ENCODE measurements around the gene FILIP1L.

FILIP1L gene

GRCh38 chr3:99911433-99911832 lies 202.9 kb downstream of the FILIP1L start:
- DNase-seq: no peak

GRCh38 chr3:99910752-99911290 lies 203.5 kb downstream of the FILIP1L start:
- DNase-seq: no peak

- no peak for DNase-seq
These were observed 204.4 kb downstream of the FILIP1L start for GRCh38 chr3:99909714-99910495.

GRCh38 chr3:99907959-99908544 lies 206.2 kb downstream of the FILIP1L start:
- no peak for DNase-seq

GRCh38 chr3:99903869-99904268 lies 210.4 kb downstream of the FILIP1L start:
- DNase-seq: no peak

GRCh38 chr3:99902091-99902490 lies 212.2 kb downstream of the FILIP1L start:
- no peak for DNase-seq

- no peak for DNase-seq
These were observed 212.9 kb downstream of the FILIP1L start for GRCh38 chr3:99901200-99901926.

- no peak for DNase-seq
These were observed 214.1 kb downstream of the FILIP1L start for GRCh38 chr3:99900248-99900647.

- no peak for DNase-seq
These were observed 214.7 kb downstream of the FILIP1L start for GRCh38 chr3:99899603-99900002.

GRCh38 chr3:99896482-99896881 lies 217.8 kb downstream of the FILIP1L start:
- no peak for DNase-seq

- DNase-seq: no peak
These were observed 218.4 kb downstream of the FILIP1L start for GRCh38 chr3:99895703-99896441.

GRCh38 chr3:99895131-99895696 lies 219.1 kb downstream of the FILIP1L start:
- no peak for DNase-seq

- DNase-seq: no peak
These were observed 222.0 kb downstream of the FILIP1L start for GRCh38 chr3:99892332-99892731.

GRCh38 chr3:99891610-99892285 lies 222.6 kb downstream of the FILIP1L start:
- no peak for DNase-seq

GRCh38 chr3:99885851-99886250 lies 228.4 kb downstream of the FILIP1L start:
- DNase-seq: no peak

GRCh38 chr3:99885085-99885484 lies 229.2 kb downstream of the FILIP1L start:
- DNase-seq: no peak

- DNase-seq: no peak
These were observed 229.8 kb downstream of the FILIP1L start for GRCh38 chr3:99884484-99884883.

GRCh38 chr3:99883693-99884092 lies 230.6 kb downstream of the FILIP1L start:
- no peak for DNase-seq

GRCh38 chr3:99883138-99883461 lies 231.2 kb downstream of the FILIP1L start:
- DNase-seq: no peak

GRCh38 chr3:99882436-99883137 lies 231.7 kb downstream of the FILIP1L start:
- no peak for DNase-seq

- DNase-seq: no peak
These were observed 233.2 kb downstream of the FILIP1L start for GRCh38 chr3:99881121-99881524.
